Mesenchymal stem cell (in vitro differentiated cells and primary cell): Measurements from ENCODE around the gene CSPG5.
A peak's percentile ranks its signal among the peaks of the same experiment; 100 is the strongest.

Experiments
- DNase-seq: peaks from one replicate; pipeline ENCODE4 v3.0.0-alpha.2; 2013
- H2AFZ ChIP-seq: one replicate; pipeline ENCODE4 v1.6.1; 2013; ENCODE audit warnings: low read depth, mild to moderate bottlenecking, control low read depth, inconsistent platforms, low read length, moderate library complexity
- H2AK5ac ChIP-seq: 2 replicates; pipeline ENCODE4 v1.6.1; 2013; ENCODE audit warnings: low read length, moderate library complexity, mild to moderate bottlenecking, inconsistent platforms; ENCODE audit not compliant: severe bottlenecking
- H2BK120ac ChIP-seq: one replicate; pipeline ENCODE4 v1.6.1; 2013; ENCODE audit warnings: low read depth, mild to moderate bottlenecking, inconsistent platforms, low read length, moderate library complexity
- H2BK12ac ChIP-seq, 2 experiments: one replicate each; pipeline ENCODE4 v1.6.1; 2013; ENCODE audit warnings: inconsistent platforms in 2 of 2, low read length in 2 of 2, mild to moderate bottlenecking in 2 of 2, moderate library complexity in 2 of 2, control low read depth in 1 of 2
- H2BK15ac ChIP-seq: one replicate; pipeline ENCODE4 v1.6.1; 2013; ENCODE audit warnings: mild to moderate bottlenecking, low read depth, inconsistent platforms; ENCODE audit not compliant: poor library complexity, severe bottlenecking
- H2BK5ac ChIP-seq: 2 replicates; pipeline ENCODE4 v1.6.1; 2013; ENCODE audit warnings: low read depth, mild to moderate bottlenecking, low read length, control low read depth, inconsistent platforms; ENCODE audit not compliant: poor library complexity, severe bottlenecking
- H3K14ac ChIP-seq, 2 experiments: one replicate each; pipeline ENCODE4 v1.6.1; 2013; ENCODE audit warnings: inconsistent platforms in 2 of 2, low read length in 2 of 2, control low read depth in 1 of 2, mild to moderate bottlenecking in 1 of 2, moderate library complexity in 1 of 2
- H3K18ac ChIP-seq, 2 experiments: one replicate each; pipeline ENCODE4 v1.6.1; 2013; ENCODE audit warnings: inconsistent platforms in 2 of 2, low read length in 2 of 2, control low read depth in 1 of 2, low read depth in 1 of 2, mild to moderate bottlenecking in 1 of 2
- H3K23ac ChIP-seq, 2 experiments: one replicate each; pipeline ENCODE4 v1.6.1; 2013; ENCODE audit warnings: inconsistent platforms in 2 of 2, low read length in 2 of 2, mild to moderate bottlenecking in 2 of 2, moderate library complexity in 2 of 2, control low read depth in 1 of 2
- H3K27ac ChIP-seq: 2 replicates; pipeline ENCODE4 v1.5.1; 2013; ENCODE audit warnings: mild to moderate bottlenecking, moderate library complexity, low read length, control low read depth, inconsistent platforms; ENCODE audit not compliant: poor library complexity, severe bottlenecking
- H3K27me3 ChIP-seq, 2 experiments: 2 replicates each; pipeline versions ENCODE4 v1.6.1 to v1.7.0; 2013; ENCODE audit warnings: low read length in 2 of 2, mild to moderate bottlenecking in 2 of 2, moderate library complexity in 2 of 2, control low read depth in 1 of 2, inconsistent platforms in 1 of 2; ENCODE audit not compliant: control insufficient read depth in 1 of 2, insufficient read depth in 1 of 2
- H3K36me3 ChIP-seq, 2 experiments: 2 replicates each; pipeline versions ENCODE4 v1.6.1 to v1.7.0; 2013; ENCODE audit warnings: low read length in 2 of 2, control low read depth in 1 of 2, inconsistent platforms in 1 of 2, low read depth in 1 of 2, mild to moderate bottlenecking in 1 of 2; ENCODE audit not compliant: insufficient read depth in 2 of 2, control insufficient read depth in 1 of 2
- H3K4ac ChIP-seq, 2 experiments: one replicate each; pipeline ENCODE4 v1.6.1; 2013; ENCODE audit warnings: inconsistent platforms in 2 of 2, low read length in 2 of 2, mild to moderate bottlenecking in 2 of 2, moderate library complexity in 2 of 2, control low read depth in 1 of 2, low read depth in 1 of 2
- H3K4me1 ChIP-seq: 2 replicates; pipeline ENCODE4 v1.6.1; 2013; ENCODE audit warnings: low read depth, low read length, control low read depth; ENCODE audit not compliant: control insufficient read depth, insufficient read depth
- H3K4me2 ChIP-seq: 2 replicates; pipeline ENCODE4 v1.6.1; 2013; ENCODE audit warnings: low read length, mild to moderate bottlenecking, inconsistent platforms; ENCODE audit not compliant: poor library complexity, severe bottlenecking
- H3K4me3 ChIP-seq, 2 experiments: 2 replicates each; pipeline versions ENCODE4 v1.5.1 to v1.7.0; 2013; ENCODE audit warnings: low read length in 2 of 2, mild to moderate bottlenecking in 2 of 2, control low read depth in 1 of 2, low read depth in 1 of 2; ENCODE audit not compliant: insufficient read depth in 1 of 2
- H3K79me1 ChIP-seq: replicated peaks from 2 replicates; pipeline ENCODE4 v1.6.1; 2013; ENCODE audit warnings: mild to moderate bottlenecking, control low read depth, low read length, inconsistent platforms; ENCODE audit not compliant: poor library complexity, severe bottlenecking
- H3K9ac ChIP-seq: 2 replicates; pipeline ENCODE4 v1.7.0; 2013; ENCODE audit warnings: mild to moderate bottlenecking, low read length, moderate library complexity
- H3K9me3 ChIP-seq: 2 replicates; pipeline ENCODE4 v1.7.0; 2013; ENCODE audit warnings: mild to moderate bottlenecking, low read length; ENCODE audit not compliant: control insufficient read depth
- H4K8ac ChIP-seq: one replicate; pipeline ENCODE4 v1.6.1; 2013; ENCODE audit warnings: inconsistent platforms, mild to moderate bottlenecking, low read length, moderate library complexity
- H4K91ac ChIP-seq: one replicate; pipeline ENCODE4 v1.6.1; 2013; ENCODE audit warnings: mild to moderate bottlenecking, low read length, inconsistent platforms
- WGBS: methylation state at CpG from one replicate; pipeline ENCODE4 v1.1.7; 2013; ENCODE audit warnings: mixed read lengths; 5-methylcytosine and 5-hydroxymethylcytosine counted together

Gene CSPG5

DNA sequence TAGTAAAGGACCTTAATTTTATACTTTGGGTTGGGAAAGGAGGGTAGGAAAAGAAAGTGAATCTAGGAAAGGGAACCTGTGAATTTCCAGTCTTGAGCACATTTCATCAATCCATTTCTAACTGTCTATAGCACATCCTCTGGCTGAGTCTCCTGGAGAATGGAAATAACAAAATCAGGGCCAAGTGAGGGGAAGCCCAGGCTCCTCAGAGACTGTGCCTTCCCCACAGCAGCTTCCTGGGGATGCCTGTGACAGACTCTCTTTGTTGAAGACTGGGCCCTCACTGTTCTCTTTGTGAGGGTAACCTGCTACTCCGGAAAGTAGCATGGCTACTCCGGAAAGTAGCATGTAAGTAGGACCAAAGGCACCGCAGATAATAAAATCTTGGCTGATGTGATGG lies 22.6 kb upstream of the CSPG5 start:
- Histone ChIP-seq H3K4ac (no peak overlapping the region), H2BK5ac (no peak overlapping the region), H2BK120ac (no peak overlapping the region), H3K27ac (no peak overlapping the region), H2BK15ac (no peak overlapping the region), H3K9ac (no peak overlapping the region), H3K18ac (no peak overlapping the region), H3K4me1 (peaks cover 7% of the 10 kb centered on the region), H3K27me3 (no peaks in the 10 kb centered on the region), H2AK5ac (no peak overlapping the region), H2BK12ac (no peak overlapping the region), H3K23ac (no peak overlapping the region), H4K8ac (no peak overlapping the region), H3K79me1 (peaks cover 34% of the 10 kb centered on the region), H3K14ac (no peak overlapping the region), H3K36me3 (peaks cover 18 to 41% of the 10 kb centered on the region in 2 experiments), H2AFZ (no peak overlapping the region), H3K4me3 (no peak overlapping the region), H3K4me2 (no peak overlapping the region), H4K91ac (no peak overlapping the region), H3K9me3 (no peaks in the 10 kb centered on the region)
- no peak for DNase-seq
- WGBS: 89% methylated on average over 3 of the region's 3 CpGs

DNA sequence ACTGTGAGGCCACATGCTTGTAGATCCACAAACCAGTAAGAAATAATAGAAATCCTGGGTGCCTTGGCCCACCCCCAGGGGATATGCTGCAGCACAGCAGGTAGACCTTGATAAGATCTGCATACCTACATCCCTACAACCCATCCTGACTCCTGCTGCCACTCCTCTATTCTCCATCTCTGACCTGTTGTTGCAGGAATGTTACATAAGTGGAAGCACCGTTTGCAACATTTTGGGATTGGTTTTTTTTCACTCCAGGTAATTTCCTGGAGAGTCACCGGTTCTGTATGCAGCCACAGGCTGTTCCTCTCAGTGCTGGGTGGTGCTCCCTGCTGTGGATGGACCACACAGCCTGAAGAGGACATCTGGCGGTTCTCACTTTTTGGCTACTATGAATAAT lies 16.1 kb upstream of the CSPG5 start:
- H3K4ac ChIP-seq: no peak overlapping the region
- no peak overlapping the region for H2AFZ ChIP-seq
- H3K27ac ChIP-seq: no peak overlapping the region
- no peak overlapping the region for H2BK5ac ChIP-seq
- no peak overlapping the region for H3K4me2 ChIP-seq
- no peaks in the 10 kb centered on the region for H3K9me3 ChIP-seq
- no peaks in the 10 kb centered on the region for H3K4me1 ChIP-seq
- H3K4me3 ChIP-seq: no peak overlapping the region
- H4K91ac ChIP-seq: no peak overlapping the region
- H3K9ac ChIP-seq: no peak overlapping the region
- H2BK12ac ChIP-seq: no peak overlapping the region
- H4K8ac ChIP-seq: no peak overlapping the region
- no peak overlapping the region for H2BK120ac ChIP-seq
- no peak overlapping the region for H3K23ac ChIP-seq
- 99% methylated on average over 3 of the region's 3 CpGs for WGBS
- peaks cover 25% of the 10 kb centered on the region for H3K79me1 ChIP-seq
- no peak overlapping the region for H3K14ac ChIP-seq
- H3K36me3 ChIP-seq: peaks cover 30 to 58% of the 10 kb centered on the region in 2 experiments
- H3K18ac ChIP-seq: no peak overlapping the region
- no peak overlapping the region for H2BK15ac ChIP-seq
- no peak for DNase-seq
- no peak overlapping the region for H2AK5ac ChIP-seq
- no peaks in the 10 kb centered on the region for H3K27me3 ChIP-seq

- Histone ChIP-seq H3K27ac (no peak overlapping the region), H3K4me2 (no peak overlapping the region), H2BK12ac (no peak overlapping the region), H2AFZ (no peak overlapping the region), H2BK5ac (no peak overlapping the region), H3K4ac (no peak overlapping the region), H3K36me3 (peaks cover 36 to 68% of the 10 kb centered on the region in 2 experiments), H3K14ac (no peak overlapping the region), H4K8ac (no peak overlapping the region), H3K18ac (no peak overlapping the region), H3K79me1 (peaks cover 19% of the 10 kb centered on the region), H2BK120ac (no peak overlapping the region), H3K23ac (no peak overlapping the region), H3K4me3 (no peak overlapping the region), H3K4me1 (no peaks in the 10 kb centered on the region), H3K9me3 (no peaks in the 10 kb centered on the region), H2AK5ac (no peak overlapping the region), H3K9ac (no peak overlapping the region), H2BK15ac (no peak overlapping the region), H4K91ac (no peak overlapping the region), H3K27me3 (no peaks in the 10 kb centered on the region)
- peak; percentile 36 for DNase-seq
- 90% methylated on average over 2 of the region's 4 CpGs for WGBS
These were observed 13.6 kb upstream of the CSPG5 start for GRCh38 chr3:47592066-47592795.

GRCh38 chr3:47590216-47590615 lies 11.6 kb upstream of the CSPG5 start:
- Histone ChIP-seq H3K4me2 (no peak overlapping the region), H3K4me1 (no peaks in the 10 kb centered on the region), H3K18ac (no peak overlapping the region), H2BK5ac (no peak overlapping the region), H3K27ac (no peak overlapping the region), H4K91ac (no peak overlapping the region), H2BK120ac (no peak overlapping the region), H3K4me3 (no peak overlapping the region), H3K27me3 (no peaks in the 10 kb centered on the region), H3K36me3 (peaks cover 34 to 88% of the 10 kb centered on the region in 2 experiments), H2AFZ (no peak overlapping the region), H4K8ac (no peak overlapping the region), H3K79me1 (peaks cover 19% of the 10 kb centered on the region), H2AK5ac (no peak overlapping the region), H2BK12ac (no peak overlapping the region), H3K9ac (no peak overlapping the region), H3K23ac (no peak overlapping the region), H2BK15ac (no peak overlapping the region), H3K4ac (no peak overlapping the region), H3K14ac (no peak overlapping the region), H3K9me3 (no peaks in the 10 kb centered on the region)
- 100% methylated on average over 2 of the region's 2 CpGs for WGBS
- no peak for DNase-seq
